Peyer's patch (tissue), 4 donors: ENCODE results near the gene TFG.

ENCODE experiments used
- CTCF ChIP-seq, 6 experiments: fragments of 450-650 bp in 4 of 6; fragments of 200-600 bp in 2 of 6; sonication (generic) in 1 of 6; IDR thresholded peaks; one replicate each; pipeline ENCODE4 v1.5.1; 2017 to 2019; ENCODE audit warnings: antibody characterized with exemption in 6 of 6, mild to moderate bottlenecking in 3 of 6, moderate library complexity in 1 of 6
- POLR2A ChIP-seq, 2 donors: fragments of 450-650 bp; IDR thresholded peaks; one replicate each; pipeline ENCODE4 v1.5.1; 2017; ENCODE audit warnings: antibody characterized with exemption in 2 of 2, mild to moderate bottlenecking in 2 of 2, moderate library complexity in 2 of 2

- no peak for TF ChIP-seq CTCF (IDR thresholded peaks at IDR 0.05)
- TF ChIP-seq POLR2A (IDR thresholded peaks at IDR 0.05): no peak
Measured at GRCh38 chr3:100760377-100760776, 51.1 kb downstream of the TFG start.
